ENCODE results near the gene HDAC4.

Gene HDAC4

DNA sequence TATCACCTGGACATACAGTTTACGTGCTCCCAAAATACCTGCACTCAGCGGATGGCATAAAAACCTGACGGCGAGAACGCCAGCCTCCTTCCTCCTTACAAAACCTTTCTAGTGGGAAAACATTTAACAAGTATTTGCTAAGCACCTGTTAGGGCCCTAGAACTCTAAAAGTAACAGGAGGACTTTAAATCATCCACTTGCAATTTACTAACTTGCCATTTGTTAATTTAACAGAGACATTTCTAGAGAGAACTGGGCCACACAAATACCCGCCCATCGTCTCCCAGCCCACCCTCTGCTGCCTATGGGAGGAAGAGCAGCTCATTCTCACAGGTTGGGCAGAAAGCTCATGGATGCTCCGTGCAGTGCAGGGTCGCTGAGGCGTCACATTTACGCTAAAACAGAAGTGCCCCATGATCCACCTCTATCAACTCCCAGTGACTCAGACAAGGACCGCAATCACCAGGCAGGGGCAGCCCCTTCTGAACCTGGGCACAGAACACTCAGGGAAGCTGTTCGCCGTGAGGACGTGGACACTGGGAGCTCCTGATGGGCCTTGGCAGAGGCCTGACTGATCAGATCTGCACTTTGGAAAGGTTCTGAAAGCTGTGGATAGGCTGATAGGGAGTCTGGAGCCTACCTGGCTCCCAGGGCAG, 106.9 kb downstream of the HDAC4 start:
- DNase-seq (ENCODE audit: low spot score) = peak; percentile 58
- in situ Hi-C loops (cut with MboI; ENCODE audit: low pct_unique_long_range_greater_than_20kb, low sequenced_read_pairs, unreplicated experiment) = no loop called here
- TF ChIP-seq, protein P1, sequence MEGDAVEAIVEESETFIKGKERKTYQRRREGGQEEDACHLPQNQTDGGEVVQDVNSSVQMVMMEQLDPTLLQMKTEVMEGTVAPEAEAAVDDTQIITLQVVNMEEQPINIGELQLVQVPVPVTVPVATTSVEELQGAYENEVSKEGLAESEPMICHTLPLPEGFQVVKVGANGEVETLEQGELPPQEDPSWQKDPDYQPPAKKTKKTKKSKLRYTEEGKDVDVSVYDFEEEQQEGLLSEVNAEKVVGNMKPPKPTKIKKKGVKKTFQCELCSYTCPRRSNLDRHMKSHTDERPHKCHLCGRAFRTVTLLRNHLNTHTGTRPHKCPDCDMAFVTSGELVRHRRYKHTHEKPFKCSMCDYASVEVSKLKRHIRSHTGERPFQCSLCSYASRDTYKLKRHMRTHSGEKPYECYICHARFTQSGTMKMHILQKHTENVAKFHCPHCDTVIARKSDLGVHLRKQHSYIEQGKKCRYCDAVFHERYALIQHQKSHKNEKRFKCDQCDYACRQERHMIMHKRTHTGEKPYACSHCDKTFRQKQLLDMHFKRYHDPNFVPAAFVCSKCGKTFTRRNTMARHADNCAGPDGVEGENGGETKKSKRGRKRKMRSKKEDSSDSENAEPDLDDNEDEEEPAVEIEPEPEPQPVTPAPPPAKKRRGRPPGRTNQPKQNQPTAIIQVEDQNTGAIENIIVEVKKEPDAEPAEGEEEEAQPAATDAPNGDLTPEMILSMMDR (IDR thresholded peaks at IDR 0.05; ENCODE audit: extremely low read depth, insufficient read depth, missing control alignments) = no peak

- no peak for DNase-seq (ENCODE audit: low spot score)
- TF ChIP-seq, protein P1 (IDR thresholded peaks at IDR 0.05; ENCODE audit: extremely low read depth, insufficient read depth, missing control alignments) = no peak
- in situ Hi-C loops (cut with MboI; ENCODE audit: low pct_unique_long_range_greater_than_20kb, low sequenced_read_pairs, unreplicated experiment) = no loop called here
Observed at GRCh38 chr2:239292959-239293774, 107.7 kb downstream of the HDAC4 start.

GRCh38 chr2:239292531-239292930, 108.3 kb downstream of the HDAC4 start:
- TF ChIP-seq, protein P1 (IDR thresholded peaks at IDR 0.05; ENCODE audit: extremely low read depth, insufficient read depth, missing control alignments) = no peak
- DNase-seq (ENCODE audit: low spot score) = no peak
- in situ Hi-C loops (cut with MboI; ENCODE audit: low pct_unique_long_range_greater_than_20kb, low sequenced_read_pairs, unreplicated experiment) = no loop called here

GRCh38 chr2:239291475-239292350, 109.1 kb downstream of the HDAC4 start:
- in situ Hi-C loops (cut with MboI; ENCODE audit: low pct_unique_long_range_greater_than_20kb, low sequenced_read_pairs, unreplicated experiment) = no loop called here
- TF ChIP-seq, protein P1 (IDR thresholded peaks at IDR 0.05; ENCODE audit: extremely low read depth, insufficient read depth, missing control alignments) = no peak
- no peak for DNase-seq (ENCODE audit: low spot score)

DNA sequence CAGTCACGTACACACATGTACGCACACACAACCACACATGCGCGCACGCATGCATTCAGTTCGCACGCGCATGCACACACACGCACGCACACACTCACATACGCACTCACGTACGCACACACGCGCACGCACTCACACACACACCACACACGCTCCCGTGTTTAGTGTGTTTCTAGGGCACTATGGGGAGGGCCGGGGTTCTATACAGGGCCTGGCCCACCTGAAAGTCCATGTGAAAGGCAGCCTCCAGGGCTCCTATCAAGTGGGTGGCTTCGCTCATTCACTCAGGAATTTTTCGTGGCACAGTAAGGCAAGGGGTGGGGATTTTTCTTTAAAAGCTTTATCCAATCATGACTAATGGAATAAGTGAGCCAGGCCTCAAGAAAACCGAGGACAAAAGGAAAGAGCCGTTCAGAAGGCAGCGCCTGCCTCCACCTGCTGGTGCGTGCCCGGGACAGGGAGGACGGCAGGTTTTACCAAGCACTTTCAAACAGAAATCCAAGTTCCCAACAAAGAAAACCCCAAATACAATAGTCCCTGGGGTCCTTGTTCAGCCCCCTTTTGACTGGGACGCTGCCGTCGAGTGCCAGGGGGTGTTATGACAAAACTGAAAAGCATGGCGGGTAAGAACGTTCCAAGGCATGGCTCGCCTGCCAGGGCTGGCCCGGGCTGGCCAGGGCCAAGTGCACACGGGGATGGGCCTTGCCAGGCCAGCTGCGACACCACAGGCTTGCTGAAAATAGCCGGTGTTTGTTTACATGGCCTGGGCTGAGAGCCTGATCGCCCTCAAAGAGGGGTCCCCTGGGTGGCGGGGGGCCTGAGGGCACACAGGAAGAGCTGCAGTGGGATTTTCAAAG, 110.0 kb downstream of the HDAC4 start:
- in situ Hi-C loops (cut with MboI; ENCODE audit: low pct_unique_long_range_greater_than_20kb, low sequenced_read_pairs, unreplicated experiment) = no loop called here
- TF ChIP-seq, protein P1 (IDR thresholded peaks at IDR 0.05; ENCODE audit: extremely low read depth, insufficient read depth, missing control alignments) = no peak
- no peak for DNase-seq (ENCODE audit: low spot score)

Data from GM13977 (cell line).